GM23338 (cell line): ENCODE measurements around the gene STON2.

Experiments
- EZH2 ChIP-seq: fragments of 200-600 bp; sonication (generic); IDR thresholded peaks from one replicate; pipeline ENCODE4 v1.8.0; 2017; ENCODE audit warnings: antibody characterized with exemption, mild to moderate bottlenecking, low read depth; ENCODE audit not compliant: unreplicated experiment
- EZH2phosphoT487 ChIP-seq: fragments of 200-600 bp; sonication (generic); IDR thresholded peaks from one replicate; pipeline ENCODE4 v1.8.1; 2018; ENCODE audit warnings: antibody characterized with exemption; ENCODE audit not compliant: unreplicated experiment
- JUNB ChIP-seq: IDR thresholded peaks from one replicate; pipeline ENCODE4 v1.6.1; 2016; ENCODE audit warnings: antibody characterized with exemption; ENCODE audit not compliant: unreplicated experiment
- NANOG ChIP-seq: IDR thresholded peaks from 2 replicates; pipeline ENCODE4 v1.6.1; 2016; ENCODE audit warnings: antibody characterized with exemption, borderline replicate concordance
- POLR2AphosphoS5 ChIP-seq: IDR thresholded peaks from 2 replicates; pipeline ENCODE4 v1.6.1; 2016; ENCODE audit warnings: antibody characterized with exemption, low read depth
- ZNF331 ChIP-seq: fragments of 250-450 bp; sonication (Bioruptor Pico); IDR thresholded peaks from 2 replicates; pipeline ENCODE4 v1.5.0; 2020; ENCODE audit warnings: low read depth, mild to moderate bottlenecking, moderate library complexity
- TF ChIP-seq, protein P1 (sequence below), 2 experiments: fragments of 200-600 bp in 1 of 2; sonication (generic) in 1 of 2; conservative IDR thresholded peaks; 2 replicates each; pipeline versions ENCODE4 v1.5.1 to v1.6.1; 2016 to 2017; ENCODE audit warnings: antibody characterized with exemption in 2 of 2, low read depth in 2 of 2, mild to moderate bottlenecking in 2 of 2, moderate library complexity in 1 of 2

DNA sequence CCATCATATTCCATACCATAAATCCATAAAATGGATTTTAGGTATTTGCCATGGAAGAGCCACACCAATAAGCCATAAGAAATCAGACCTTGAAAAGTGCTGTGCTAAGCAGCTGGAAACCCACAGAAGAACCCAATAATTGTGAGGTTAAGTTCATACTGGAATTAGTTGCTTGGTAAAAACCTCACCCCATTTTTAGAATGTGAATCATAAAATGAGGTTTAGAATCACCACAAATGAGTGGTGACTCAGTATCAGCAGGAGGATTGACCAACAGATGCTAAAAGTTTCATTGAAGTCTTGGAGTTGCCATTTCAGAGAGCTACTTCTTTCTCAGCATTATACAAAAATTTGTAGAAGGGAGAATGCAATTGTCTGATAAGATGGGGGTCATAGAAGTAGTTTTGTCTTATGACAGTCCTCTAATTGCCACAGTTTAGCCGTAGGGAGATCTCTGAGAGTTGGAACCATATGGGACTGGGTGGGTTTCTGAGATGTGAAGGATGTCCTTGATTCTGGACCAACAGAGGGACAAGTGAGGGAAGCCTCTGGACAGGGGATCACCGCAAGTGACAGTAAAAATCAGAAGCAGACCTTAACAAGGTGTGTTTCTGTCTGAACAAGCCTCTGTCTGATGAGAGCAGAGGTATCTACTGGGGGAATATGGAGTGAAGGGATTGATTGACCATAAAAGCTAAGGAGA is 1.4 kb upstream of the STON2 start:
- TF ChIP-seq EZH2, result no peak
- no peak for TF ChIP-seq ZNF331 (CRISPR knock-in tag)
- TF ChIP-seq, protein P1, sequence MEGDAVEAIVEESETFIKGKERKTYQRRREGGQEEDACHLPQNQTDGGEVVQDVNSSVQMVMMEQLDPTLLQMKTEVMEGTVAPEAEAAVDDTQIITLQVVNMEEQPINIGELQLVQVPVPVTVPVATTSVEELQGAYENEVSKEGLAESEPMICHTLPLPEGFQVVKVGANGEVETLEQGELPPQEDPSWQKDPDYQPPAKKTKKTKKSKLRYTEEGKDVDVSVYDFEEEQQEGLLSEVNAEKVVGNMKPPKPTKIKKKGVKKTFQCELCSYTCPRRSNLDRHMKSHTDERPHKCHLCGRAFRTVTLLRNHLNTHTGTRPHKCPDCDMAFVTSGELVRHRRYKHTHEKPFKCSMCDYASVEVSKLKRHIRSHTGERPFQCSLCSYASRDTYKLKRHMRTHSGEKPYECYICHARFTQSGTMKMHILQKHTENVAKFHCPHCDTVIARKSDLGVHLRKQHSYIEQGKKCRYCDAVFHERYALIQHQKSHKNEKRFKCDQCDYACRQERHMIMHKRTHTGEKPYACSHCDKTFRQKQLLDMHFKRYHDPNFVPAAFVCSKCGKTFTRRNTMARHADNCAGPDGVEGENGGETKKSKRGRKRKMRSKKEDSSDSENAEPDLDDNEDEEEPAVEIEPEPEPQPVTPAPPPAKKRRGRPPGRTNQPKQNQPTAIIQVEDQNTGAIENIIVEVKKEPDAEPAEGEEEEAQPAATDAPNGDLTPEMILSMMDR (conservative IDR thresholded peaks at IDR 0.05; ENCODE audit: low read depth in 2 of 2), result no peak
- TF ChIP-seq EZH2phosphoT487, result no peak
- no peak for TF ChIP-seq POLR2AphosphoS5
- no peak for TF ChIP-seq JUNB
- no peak for TF ChIP-seq NANOG
